ENCODE measurements around the gene MRPL52.

DNA sequence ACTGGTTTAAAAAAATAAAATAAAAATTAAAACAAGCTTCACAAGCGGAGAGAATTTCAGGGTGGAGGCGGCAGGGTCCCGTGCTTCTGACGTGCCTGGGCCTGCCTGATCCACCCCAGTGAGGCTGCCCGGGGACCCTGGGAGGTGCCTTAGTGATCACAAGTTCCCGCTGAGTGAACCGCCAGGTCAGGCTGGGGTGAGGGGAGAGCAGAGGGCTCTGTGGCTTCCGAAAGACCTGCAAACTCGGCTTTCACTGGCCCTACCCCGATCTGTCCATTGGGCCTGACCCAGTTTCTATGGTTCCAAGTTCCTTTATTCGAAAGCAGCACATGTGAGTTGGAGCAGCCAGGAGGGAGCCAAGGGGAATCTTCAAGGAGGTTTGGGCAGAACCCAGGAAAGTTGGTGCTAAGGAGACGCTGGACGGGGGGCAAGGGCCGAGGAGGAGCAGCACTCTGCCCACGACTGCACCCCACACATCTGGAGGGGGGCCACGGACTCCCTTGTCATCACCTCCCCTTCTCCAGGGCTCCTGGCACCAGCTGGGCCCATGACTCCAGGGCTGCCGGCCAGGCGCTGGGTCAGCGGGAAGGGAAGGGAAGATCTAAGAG is 19.6 kb downstream of the MRPL52 start:
- TF ChIP-seq POLR2A (IDR thresholded peaks at IDR 0.05; ENCODE audit: low read depth, low read length), result no peak
- TF ChIP-seq POLR2AphosphoS5 (IDR thresholded peaks at IDR 0.05; ENCODE audit: low read depth, low read length), result no peak
- no peak for TF ChIP-seq TAF1 (IDR thresholded peaks at IDR 0.05; ENCODE audit: borderline replicate concordance, low read depth, low read length)
